Inflammatory macrophage treated with lipopolysaccharide for 4 hours (primary cell): Measurements from ENCODE around the gene LGALS8.
"Not testable (repeated sequence)": the region's sequence is repeated elsewhere in the genome, so short reads cannot be mapped to it uniquely, and the experiment has no call there.

ENCODE experiments used
- DNase-seq: peaks from one replicate; pipeline ENCODE4 v3.0.0-alpha.2; 2020

Gene LGALS8

DNA sequence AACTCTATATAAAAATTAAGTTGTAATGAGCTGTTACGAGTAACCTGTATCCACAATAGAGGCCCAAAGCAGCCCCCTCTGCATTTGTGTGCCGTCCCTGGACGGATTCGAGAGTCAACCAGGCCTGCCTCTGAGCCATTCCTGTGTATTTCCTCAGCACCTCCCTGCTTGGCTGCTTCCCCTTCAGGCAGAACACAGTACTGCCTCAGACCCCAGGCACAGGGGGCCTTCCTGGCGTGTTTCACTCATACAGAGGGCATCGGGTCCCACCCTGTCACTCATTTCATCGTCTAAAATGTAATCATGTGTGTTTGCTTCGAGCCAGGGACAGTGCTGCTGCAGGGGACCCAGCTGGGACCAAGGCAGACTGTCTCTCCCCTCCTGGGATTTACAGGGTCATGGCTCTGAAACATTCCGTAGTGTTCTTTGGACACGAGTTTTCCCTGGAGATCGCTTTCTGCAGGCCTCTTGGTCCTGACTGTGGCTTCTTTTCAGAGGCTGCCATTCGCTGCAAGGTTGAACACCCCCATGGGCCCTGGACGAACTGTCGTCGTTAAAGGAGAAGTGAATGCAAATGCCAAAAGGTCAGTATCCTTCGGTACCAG is 19.4 kb downstream of the LGALS8 start:
- no peak for DNase-seq

DNA sequence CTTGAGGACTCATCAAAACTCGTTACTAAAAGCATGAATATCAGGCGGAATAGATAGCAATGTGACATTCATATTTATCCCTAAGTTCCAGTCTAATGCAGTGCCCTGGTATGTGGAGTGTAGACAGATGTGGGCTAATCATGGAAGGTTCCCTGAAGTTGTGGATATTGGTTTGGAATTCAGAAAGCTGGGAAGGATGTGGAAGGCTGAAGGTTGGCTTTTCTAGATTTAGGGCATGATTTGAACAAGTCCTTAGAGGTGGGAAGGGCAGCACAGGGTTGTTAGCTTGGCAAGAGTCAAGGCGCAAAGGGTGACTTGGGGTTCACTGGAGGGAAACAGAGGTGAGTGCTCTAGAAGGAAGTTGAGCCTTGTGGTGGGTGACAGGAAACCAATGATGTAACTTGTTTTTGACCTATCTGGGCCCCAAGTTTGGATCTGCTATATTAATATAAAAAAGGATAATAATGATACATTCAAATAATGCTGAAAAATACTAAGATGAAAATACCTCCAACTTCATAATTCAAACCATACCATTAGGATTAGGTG is 21.9 kb downstream of the LGALS8 start:
- no peak for DNase-seq

DNA sequence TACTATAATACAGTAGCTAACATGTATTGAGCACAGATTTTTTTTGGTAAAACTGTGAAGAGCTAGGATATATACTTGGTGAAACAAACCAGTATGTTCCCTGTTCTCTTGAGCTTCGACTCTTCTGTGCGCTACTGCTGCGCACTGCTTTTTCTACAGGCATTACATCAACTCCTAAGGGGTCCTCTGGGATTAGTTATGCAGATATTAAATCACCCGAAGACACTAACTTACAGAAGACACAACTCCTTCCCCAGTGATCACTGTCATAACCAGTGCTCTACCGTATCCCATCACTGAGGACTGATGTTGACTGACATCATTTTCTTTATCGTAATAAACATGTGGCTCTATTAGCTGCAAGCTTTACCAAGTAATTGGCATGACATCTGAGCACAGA is 24.7 kb downstream of the LGALS8 start:
- no peak for DNase-seq

DNA sequence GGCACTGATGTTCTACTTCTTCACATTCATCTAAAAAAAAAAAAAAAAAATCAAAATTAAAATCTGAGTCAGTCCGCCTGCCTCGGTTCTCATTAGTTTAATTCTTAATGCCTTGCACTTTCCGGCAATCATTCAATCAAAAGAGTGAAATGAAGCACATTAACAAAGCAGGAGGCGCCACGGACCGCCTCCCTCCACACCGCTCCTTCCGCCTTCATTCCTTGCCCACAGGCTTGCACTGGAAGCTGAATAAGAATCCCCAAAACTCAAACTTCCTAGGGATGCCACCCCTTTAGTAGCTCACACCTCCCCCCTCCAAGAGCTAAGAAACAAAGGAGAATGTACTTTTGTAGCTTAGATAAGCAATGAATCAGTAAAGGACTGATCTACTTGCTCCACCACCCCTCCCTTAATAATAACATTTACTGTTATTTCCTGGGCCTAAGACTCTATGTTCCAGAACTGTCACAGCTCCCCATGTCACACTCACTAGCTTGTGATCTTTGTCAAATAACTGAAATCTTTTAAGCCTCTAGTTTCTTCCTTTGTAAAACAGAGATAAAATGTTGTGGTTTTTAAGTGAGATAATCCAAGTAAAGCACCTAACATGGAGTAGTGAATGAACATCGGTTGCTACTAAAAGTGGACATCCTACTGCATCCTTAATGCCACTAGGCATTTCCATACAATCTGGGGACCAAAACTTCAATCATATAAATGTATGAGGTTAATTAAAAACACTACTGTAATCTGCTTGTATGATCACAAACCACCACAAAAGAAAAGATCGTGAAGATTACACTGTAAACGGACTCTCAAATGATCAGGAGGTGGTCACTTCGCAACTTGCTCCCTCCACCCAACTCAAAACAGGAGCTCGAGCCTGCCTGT is 27.4 kb downstream of the LGALS8 start:
- no peak for DNase-seq

DNA sequence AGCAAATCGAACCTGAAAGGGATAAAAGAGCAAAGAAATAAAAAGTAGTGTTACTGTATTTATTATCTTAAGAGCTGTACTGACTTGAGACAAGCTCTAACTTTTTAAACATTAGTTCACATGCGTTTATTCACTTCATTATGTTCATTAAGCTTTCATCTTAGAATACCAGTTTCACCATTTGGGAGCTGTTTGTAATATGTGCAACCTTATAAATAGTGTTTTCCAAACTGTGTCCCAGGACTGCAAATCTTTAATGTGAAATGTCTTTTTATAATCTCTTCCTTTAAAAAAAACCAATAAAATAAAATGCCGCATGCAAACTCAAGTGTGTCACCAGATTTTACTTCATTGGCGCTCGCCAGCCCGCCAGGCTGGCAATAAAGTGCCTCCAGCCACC is 28.3 kb downstream of the LGALS8 start:
- no peak for DNase-seq

DNA sequence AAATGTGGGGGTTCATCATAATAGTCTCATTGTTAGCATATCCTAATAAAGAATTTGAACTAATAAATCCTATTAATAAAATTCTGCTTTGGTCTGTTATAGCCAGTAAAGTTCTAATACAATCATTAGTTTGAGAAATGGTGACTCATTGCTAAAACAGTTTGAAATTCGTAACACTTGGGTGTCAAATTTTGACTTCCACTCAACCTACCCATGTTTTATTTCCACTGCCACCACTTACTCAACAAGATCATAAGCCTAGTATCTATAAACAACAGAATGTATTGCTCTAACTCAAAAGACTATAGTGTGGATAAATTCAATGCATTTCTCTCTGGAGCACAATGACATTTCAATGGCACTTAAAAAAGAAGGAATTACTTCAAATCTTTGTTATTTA is 29.1 kb downstream of the LGALS8 start:
- no peak for DNase-seq

DNA sequence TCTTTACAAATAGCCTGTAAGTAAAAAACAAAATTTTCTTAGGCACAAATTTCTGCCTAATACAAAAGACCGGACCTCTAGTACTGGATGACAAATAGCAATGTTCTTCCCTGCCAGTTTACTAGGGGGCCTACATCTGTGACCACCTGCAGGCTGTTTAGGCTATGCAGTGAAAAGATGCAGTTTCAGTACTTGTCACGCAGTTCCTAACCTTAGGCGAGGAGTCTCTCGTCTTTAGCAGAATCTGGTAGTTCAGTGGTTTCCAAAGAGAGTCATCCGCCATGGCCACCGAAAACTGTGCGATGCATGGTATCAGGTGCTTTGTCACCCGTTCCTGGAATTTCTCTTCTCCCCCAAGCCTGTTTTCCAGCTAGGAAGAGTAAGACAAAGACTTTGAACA is 29.6 kb downstream of the LGALS8 start:
- DNase-seq: no peak

DNA sequence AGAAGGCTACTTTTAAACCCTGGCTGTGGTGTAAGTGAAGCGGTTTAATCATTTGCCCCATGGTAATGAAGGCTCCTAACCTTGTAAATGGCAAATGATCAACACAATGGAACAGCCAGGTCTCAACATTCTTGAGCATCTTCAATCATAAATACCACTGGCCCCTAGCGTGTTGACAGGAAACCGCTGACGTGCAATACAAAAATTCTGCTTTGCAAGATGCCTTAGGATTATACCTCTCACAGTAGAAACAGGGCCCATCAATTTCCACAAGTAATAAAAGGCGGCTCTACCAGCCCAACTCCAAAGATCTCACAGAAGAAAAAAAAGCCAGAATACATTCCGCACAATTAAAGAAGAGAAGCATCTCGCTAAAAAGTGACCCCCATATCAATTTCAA is 32.8 kb downstream of the LGALS8 start:
- no peak for DNase-seq

DNA sequence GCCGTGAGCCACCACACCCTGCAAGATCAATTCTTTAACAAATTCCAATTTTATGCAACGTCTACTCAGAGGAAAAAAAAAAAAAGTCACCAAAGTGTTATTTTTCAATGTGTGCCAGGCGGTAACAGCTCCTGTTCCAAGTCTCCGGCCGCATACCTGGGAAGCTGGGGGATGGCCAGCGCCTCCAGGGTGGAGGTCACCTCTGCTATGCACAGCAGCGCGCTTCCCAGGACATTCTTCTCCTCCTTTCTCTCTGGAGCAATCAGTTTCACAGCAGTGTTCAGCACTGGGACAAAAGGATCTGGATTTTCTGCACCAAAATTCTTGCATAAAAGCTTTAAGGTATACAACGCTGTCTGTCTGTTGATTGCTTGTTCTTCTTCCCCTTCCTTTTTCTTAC is 34.3 kb downstream of the LGALS8 start:
- DNase-seq: no peak

DNA sequence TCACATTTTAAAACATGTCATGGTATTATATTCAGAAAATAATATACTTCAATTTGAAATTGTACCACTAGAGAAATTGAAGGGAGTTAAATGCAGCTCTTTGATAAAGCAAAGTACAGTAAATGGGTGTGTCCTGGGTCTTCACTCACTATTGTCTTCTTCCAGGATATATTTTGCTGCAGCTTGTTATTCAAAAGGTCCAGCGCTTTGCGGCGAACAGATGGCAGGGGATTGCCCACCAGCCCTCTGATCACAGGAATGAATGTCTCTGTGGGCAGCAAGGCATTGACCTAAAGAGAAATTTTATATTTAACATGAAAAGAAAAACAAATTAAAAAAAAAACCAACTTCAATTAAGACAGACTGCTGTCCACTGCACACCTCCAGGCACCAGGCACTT is 35.1 kb downstream of the LGALS8 start:
- no peak for DNase-seq

DNA sequence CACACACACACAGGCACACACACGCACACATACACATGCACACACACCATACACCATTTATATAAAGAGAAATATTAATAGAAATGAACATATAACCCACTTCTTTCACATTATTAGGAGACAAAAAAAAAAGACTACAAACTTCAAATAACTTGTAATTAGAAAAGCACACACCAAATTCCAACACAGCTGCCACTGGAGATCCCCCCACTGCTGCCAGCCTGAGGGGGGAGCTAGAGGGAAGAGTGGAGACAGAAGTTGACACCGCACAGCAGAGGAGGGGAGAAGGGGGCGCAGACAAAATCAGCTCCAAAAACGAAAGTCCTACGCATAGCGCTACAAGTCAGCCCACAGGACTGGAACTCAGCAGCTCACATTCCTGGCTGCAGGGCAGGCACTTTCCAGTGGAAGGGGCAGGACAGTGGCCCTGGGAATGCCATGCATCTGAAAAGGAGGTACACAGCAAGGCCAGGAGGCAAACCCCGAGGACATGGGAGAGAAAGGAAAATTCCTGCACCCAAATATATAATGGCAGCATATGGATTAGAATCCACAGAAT is 36.5 kb downstream of the LGALS8 start:
- no peak for DNase-seq

DNA sequence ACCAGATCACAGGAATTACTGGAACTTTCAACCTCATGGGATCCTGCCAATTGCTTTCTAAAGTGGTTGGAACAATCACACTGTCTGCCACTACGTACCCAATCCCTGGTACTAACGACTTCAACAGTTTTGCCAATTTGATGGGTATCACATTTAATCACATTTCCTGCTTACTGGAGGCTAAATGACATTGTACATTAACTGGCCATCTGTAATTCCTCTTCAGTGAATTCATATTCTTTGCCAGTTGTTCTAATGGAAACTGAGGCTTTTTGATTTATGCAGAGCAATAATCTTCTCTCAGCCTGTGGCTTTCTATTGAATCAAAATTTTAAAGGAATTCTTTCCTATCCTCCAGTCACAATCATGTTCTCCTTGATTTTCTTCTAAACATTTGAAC is 38.2 kb downstream of the LGALS8 start:
- DNase-seq: no peak

DNA sequence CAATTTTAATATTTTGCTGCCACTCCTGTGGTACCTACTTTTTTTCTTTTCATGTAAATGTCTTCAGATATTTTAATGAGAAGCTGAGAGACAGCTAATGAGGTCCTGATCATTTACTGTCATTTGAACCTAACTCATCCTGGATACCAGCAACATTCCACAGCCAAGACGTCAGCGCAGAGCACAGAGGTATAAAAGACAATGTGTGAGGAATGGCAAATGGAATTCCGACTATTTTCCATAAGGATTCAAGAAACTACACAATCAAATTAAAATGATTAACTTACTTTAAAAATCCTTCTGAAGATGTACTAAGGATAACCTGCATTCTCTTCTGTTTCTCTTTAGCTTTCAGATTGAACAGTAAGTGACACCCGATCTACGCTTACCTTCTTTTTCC is 41.7 kb downstream of the LGALS8 start:
- DNase-seq: no peak

DNA sequence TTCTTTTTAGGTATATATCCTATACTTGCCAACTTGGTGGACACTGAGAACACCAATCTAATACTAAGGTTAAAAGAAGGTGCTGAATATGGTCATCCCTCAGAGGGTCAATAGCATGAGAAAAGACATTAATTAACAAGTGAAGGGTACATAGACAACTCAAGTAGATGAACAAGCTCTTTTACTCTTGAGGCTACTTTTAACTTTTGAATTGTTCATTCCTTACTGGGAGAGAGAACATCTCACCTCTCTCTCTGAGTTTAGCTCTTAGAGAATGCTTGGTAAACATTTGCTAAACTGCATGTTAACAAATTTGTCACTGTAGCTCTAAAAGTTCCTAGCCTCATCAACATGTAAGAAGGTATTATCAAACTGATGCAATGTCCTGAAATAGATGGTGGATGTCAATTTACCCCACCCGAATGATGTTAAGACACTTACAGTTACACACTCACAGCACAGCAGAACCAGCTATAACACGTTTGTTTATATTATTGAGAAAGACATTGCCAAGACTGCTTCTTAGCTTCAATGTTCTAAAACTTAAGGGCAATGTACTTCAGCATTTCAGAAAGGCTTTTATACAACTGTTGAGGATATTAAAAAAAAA is 44.6 kb downstream of the LGALS8 start:
- no peak for DNase-seq

DNA sequence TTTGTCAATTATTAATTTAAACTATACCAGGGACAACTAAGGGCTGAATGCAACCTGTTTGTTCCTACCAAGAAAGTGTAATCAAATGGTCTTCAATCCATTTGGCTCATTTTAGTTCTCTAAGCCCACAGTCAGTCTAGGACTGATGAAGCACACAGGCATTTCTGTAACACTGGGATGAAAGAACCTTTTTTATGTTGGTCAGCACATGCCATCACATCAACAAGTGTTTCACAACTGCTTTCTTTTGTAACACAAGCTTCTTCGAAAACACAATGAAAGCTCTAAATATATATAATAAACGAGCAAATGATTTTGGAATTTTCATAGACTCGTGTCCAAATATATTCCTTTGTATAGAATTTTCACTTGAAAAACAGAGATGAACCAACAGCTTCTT is 51.7 kb downstream of the LGALS8 start:
- DNase-seq: no peak

DNA sequence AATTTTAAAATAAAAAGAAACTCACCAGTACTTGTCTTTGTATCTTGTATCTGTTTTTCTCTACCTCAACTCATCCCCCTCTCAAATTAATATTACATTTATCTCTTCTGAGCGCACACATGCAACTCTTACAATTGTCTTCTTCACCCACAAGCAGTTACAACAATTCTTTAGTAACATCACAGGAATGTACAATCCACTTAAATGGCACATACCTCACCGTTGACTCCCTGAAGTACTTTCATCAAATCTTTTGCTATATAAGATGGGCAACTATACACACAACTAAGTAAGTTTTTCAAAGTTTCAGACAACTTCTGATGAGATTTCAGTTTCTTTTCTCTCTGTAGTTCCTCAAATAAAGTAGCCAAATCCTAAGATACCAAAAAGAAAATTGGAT is 52.2 kb downstream of the LGALS8 start:
- DNase-seq: no peak

DNA sequence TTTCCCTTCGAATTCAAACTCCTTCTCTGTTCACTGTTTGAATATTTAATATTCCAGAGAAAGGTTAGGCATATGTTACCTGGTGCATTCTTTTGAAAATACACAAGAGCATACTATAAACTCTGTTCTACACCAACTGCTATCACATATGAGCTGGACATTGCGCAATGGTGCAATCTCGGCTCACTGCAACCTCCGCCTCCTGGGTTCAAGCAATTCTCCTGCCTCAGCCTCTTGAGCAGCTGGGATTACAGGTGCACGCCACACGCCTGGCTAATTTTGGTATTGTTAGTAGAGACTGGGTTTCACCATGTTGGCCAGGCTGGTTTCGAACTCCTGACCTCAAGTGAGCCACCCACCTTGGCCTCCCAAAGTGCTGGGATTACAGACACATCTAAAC is 53.3 kb downstream of the LGALS8 start:
- DNase-seq: not testable (repeated sequence)

DNA sequence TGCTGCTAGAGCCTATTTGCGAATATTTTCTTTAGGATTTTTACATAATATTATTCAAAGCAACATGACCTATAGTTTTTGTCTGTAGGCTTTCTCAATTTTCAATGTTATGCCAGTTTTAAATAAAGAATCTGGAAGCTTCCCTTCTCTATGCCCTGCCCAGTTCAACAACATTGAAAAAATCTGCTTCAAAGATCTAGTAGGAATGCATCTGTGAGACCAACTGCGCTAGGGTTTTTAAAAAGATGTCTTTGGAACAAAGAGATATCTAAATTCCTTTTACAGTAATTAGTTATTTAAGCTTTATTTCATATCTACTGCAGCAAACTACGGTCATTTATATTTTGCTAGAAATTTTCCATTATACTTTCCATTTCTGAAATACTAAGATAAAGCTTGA is 54.9 kb downstream of the LGALS8 start:
- no peak for DNase-seq

DNA sequence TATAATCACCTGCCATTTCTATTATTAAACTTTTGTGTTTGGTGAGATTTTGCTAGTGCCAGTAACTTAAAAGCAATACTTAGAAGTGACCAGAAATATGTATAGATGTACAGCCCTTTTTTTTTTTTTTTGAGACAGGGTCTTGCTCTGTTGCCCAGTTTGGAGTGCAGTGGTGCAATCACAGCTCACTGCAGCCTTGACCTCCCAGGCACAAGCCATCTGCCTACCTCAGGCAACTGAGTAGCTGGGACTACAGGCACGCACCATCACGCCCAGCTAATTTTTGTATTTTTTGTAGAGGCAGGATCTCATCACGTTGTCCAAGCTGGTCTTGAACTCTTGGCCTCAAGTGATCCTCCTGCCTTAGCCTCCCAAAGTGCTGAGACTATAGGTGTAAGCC is 56.6 kb downstream of the LGALS8 start:
- not testable (repeated sequence) for DNase-seq

DNA sequence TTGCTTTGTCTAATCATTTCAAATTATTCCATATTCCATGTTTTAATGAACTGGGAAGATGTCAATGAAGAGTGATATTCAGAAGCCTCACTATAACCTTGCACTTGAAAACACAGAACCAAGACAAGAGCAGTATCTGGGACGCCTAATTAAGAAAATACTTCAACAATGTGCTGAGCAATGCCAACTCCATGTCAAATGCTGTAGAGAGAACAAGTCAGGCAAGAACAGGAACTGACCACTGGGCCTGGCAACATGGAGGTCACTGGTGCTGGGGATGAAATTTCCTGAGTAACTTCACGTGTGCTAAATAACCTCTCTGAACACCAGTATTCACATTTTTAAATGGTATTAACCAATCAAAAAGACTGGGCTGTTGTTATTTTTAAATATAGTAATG is 57.7 kb downstream of the LGALS8 start:
- no peak for DNase-seq

DNA sequence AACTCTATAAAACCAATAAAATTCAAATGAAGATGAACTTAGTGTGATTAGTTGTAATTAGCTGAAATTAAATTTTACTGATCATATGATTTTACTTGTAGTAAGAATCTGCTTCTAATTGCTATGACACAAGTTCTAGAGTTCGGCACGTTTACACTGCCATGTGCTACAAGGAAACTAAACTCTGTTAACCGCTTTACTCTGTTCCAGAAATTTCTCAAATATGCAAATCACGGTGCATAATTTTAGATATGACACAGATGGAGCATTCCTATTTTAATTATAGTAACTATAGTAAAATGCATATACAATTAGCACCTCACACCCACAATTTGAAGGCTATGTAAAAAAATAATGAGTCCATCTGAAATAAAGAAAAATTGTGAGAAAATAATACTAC is 65.7 kb downstream of the LGALS8 start:
- no peak for DNase-seq

DNA sequence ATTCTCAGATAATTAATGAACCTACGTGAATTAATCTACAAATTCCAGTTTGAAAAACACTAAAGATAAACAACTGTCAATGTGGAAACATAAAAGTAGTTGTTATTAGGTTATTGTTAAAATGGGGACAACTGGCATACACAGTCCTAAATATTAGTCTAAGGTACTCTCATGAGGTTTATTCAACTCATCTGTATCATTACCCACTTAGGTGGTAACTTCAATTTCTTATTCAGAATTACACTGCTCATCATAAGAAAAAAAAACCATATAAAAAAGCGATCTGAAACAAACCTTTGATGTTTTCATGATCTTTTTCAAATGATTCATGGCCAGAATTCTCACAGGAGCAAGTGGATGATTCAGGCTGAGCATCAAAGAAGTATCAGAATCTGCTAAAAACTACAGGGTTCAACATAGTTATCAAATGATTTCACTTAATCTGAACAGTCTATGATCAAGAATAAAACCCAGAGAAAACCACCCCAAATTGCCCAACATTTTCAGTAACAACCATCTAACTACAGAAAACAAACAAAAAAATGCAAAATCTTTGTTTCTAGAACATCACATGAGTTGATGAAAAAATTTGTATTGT is 66.9 kb downstream of the LGALS8 start:
- no peak for DNase-seq

DNA sequence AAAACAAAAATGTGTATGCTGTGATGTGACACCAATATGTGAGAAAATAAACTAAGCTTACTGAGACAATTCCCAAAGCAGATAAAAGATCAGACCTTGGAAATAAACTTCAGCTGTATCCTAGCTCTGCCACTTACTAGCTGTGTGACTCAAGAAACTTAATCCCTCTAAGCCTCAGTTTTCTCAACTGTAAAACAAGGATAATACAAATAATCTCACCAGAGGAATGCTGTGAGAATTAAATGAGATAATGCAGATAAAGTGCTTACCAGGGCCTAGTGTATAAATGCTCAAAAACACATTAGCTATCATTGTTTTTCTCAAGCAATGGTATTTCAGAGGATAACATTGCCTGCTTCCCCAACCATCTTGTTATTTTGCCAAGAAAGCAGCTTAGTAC is 78.4 kb downstream of the LGALS8 start:
- DNase-seq: no peak
